ENCODE results near the gene TSPEAR.
"Not testable (repeated sequence)": the region's sequence is repeated elsewhere in the genome, so short reads cannot be mapped to it uniquely, and the experiment has no call there.

Gene TSPEAR

DNA sequence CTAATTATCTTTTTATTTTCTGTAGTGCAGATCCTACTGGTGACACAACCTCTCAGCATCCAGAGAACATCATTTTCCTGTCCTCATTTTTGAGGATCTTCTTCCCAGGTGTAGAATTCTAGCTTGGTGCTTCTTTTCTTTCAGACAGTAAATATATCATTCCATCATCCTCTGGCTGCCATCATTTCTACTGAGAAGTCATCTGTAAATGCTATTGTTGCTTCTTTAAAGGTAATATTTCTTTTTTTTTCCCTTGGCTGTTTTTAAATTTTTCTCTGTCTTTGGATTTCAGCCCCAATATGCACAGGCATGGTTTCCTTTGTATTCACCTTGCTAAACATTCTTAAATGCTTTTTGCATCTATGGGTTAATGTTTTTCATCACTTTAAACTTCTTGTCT lies 87.8 kb downstream of the TSPEAR start:
- no peak for DNase-seq

DNA sequence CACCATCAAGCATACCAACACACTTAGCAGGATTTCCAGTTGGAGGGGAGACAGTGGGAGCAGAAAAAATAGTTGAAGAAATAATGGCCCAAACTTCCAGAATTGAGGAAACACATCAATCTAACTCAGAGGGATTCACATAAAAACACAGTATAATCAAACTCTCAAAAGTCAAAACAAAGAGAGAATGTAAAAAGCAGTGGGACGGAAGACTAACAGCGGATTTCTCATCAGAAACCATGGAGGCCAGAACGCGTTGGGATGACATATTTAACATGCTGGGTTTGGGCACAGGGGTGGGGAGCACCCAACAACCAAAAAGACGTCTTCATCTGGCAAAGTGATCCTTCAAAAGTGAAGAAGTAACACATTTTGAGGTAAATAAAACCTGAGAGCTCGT lies 91.5 kb downstream of the TSPEAR start:
- DNase-seq, result no peak

DNA sequence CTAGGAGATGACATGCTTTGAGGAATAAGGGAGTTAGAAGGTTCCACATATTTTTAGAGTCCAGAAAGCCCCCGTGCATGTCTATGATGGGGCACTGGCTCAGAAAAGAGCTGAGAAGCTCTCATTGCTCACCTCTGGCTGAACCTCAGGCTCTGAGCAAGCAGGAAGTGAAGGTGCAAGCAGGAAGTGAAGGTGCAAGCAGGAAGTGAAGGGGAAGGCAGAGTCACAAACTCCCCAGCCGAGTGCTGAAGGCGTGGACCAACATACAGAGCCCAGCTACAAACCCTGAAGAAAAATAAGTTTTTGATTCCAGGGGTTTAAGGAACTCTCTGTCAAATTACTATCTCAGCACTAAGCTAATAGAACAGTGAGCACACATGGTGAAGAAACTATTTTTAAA lies 92.5 kb downstream of the TSPEAR start:
- no peak for DNase-seq

DNA sequence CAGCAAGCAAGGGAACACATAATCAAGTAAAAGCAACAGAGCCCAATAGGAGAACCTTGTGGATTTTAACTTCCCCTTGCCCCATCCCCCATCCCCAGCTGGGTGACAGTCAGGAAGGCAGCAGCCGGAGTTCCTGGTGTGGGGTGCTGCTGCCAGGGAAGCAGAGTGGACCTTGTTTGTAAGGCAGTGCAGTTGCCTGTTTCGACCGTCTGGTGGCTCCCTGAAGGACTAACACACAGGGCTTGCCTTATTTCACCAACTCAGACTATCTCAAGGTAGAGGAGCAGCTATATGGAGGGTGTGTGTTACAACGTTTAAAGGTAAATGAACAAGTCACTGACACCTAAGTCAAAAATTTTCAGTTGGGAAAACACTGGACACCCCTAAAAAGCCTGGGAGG lies 92.9 kb downstream of the TSPEAR start:
- DNase-seq, result no peak

DNA sequence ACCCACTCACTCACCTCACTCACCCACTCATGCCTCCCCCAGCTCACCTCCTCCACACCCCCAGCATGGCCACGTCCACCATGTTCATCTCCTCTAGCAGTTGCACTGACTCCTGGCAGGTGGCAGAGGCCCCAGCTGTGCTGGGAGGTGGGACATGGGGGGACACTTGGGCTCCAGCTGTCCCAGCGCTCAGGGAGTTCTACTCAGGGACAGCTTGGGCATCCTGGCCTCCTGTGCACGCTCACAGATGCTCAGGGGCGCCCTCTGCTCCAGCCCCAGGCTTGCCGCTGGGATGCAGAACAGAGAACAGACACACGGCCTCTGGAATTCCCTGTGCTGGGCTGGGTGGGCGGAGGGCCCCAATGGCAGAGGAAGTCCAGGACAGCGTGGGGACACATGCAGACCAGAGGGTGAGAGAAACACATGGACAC lies 94.3 kb downstream of the TSPEAR start:
- no peak for DNase-seq

DNA sequence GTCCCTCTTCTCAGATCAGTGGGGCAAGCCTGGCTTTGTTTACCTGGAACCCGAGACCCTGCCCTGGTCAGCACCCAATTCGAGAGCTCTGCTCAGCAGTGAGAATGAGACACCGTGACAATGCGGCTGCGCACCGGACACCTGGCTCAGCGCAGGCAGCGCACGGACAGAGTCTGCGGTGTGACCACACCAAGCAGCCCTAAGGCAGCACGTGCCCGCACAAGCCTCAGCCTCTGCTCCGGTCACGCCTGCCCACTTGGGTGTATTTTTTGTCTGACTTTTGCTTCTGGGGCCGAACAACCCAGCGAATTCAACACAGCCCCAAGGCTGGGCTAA lies 94.8 kb downstream of the TSPEAR start:
- no peak for DNase-seq

DNA sequence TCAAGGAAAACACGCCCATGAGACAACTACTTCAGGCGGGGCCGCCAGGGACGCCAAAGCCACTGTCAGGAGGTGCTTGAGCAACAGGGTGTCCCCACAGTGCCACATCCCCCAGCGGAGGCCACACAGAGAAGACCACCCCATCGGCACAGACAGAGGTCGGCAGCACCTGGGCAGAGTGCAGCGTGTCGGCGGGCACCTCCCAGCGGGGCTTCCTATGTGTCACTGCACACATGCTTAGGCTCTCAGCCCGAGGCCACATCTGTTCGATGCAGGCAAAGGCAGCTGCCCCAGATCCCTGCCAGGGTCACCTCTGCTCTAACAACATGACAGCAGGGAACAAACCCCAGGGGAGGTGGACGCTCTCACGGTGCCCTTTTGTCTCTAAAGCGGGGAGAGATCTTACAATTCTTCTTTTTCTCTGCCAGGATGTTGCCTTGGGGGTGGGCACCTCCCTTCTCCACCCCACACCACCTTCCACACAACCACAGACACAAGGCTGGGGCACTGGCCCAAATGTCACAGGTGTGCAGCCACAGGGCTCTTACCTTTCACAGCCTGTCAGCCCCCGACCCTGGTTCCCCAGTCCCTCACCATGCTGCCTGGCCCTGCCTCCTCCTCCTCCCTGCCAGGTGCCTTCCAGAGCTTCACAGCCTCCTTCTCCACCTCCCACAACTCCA lies 95.3 kb downstream of the TSPEAR start:
- no peak for DNase-seq

DNA sequence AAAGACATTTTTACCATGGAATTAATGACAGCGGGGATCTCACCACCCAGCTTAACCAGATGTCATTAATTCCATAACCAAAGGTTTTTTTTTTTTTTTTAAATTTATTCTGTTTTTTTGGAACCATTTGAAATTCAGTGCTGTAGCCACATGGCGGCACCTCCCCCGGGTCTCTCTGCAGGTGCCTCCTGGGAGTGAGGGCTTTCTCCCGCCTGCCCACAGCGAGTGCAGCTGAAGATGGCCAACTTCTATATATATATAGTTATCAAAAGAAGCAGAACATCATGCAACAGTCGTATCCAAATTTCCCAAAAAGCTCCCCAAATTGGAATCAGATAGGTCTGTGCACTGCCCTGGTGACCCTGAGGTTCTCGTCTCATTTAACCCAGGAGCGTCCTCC lies 95.9 kb downstream of the TSPEAR start:
- DNase-seq, result no peak

DNA sequence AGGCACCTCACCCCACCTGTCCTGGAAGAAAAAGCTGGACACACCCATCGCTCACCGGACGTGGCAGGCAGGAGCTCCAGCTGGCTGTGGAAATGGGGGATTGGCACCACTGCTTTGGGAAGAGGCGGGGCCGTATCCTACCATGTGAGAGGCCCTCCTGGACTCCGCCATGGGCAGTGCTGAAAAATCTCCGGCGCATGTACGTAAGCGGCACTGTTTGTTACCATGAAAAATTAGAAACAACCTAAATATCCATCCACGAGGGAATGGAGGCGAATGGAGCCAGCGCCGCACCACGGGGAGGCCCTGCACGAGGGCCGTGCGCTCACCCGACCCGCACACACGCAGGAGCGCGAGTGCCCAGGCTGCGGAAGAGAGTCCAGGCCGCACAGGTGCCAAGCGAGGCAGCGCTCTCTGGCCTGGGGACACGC lies 96.4 kb downstream of the TSPEAR start:
- no peak for DNase-seq

DNA sequence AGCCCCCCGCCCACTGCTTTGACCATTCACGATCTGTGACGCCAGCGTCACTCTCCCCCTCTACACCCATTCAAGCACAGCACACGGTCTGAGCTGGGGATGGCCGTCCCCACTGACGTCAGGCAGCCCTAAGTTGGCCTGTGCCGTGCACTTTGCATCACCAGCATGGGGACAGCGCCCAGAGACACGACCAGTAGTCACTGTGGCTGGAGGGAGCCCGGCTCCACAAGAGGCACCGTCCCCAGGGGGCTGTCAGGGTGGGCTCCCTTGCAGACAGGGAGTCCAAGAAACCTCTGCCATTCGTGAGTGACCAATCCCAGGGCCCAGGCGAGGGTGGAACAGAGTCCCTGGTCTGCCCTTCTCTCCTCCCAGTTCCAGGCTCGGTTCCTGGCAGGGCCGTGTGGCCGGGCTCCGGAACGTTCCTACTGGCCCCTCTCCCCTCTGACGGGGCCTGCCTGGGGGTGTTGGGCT lies 97.2 kb downstream of the TSPEAR start:
- DNase-seq, result no peak

DNA sequence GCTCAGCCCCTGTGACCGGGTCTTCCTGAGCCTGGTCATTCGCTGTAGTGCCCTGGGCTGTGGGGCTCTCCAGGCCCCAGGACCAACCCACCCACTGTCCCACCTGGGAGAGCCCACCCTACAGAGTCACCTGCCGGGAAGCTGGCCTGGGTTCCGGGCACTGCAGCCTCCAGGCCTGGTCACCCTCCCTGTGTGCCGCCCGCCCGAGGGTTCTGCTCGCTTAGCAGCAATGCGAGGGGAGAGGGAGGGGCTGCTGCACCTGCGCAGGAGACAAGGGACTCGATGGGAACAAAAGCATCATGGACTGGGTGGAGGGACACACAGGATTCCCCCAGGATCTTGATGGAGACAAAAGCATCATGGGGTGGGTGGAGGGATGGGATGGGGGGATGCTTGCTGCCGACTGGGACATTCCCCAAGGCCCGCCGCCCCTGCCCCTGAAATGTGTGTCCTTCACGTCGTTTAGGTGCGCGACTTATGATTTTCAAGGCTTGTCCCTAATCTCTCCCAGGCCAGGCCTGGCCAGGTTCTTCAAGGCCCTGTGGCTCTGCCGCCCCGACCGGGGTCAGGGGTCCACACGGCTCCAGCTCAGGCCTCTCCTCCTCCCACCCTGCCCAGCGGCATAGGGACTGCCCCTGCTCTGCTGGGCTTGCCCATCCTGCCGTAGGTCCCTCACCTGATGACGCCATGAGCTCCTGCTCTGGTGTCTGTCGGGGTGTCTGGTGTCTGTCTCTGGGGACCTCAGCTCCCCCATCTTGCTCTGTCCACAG lies 97.8 kb downstream of the TSPEAR start:
- DNase-seq, result no peak

DNA sequence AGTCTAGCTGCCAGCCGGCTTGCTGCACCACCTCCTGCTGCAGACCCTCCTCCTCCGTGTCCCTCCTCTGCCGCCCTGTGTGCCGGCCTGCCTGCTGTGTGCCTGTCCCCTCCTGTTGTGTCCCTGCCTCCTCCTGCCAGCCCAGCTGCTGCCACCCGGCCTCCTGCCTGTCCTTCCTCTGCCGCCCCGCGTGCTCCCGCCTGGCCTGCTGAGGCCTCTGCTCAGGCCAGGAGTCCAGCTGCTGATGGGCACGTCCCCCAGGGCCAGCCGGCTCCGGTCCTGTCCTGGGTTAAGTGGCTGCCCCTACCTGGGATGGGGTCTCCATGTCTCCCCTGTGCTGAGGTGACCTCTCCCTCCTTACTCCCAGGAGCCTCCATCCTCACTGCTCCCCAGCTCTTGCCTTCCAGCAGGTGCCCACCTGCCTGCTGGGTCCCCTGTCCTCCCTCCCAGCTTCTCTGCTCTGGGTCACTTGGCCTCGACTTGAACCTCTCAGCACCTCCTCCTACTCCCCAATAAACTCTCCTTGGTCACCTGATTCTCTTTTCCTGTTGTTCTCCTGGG lies 98.6 kb downstream of the TSPEAR start:
- DNase-seq, result no peak

DNA sequence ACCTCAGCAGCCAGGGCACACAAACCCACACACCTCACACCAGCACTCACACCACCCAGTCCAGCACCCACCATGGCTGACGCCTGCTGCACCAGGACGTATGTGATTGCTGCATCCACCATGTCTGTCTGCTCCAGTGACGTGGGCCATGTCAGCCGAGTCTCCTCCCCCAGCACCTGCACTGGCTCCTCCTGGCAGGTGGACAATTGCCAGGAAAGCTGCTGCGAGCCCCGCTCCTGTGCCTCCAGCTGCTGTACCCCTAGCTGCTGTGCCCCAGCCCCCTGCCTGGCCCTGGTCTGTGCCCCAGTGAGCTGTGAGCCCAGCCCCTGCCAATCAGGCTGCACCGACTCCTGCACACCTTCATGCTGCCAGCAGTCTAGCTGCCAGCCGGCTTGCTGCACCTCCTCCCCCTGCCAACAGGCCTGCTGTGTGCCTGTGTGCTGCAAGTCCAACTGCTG lies 99.3 kb downstream of the TSPEAR start, which contains the start of gene KRTAP10-8:
TSS of gene KRTAP10-8 (plus strand) at position 51 of the 458 bp plus-strand sequence. CDS start at position 73, 22 bp downstream.
- DNase-seq, result no peak

DNA sequence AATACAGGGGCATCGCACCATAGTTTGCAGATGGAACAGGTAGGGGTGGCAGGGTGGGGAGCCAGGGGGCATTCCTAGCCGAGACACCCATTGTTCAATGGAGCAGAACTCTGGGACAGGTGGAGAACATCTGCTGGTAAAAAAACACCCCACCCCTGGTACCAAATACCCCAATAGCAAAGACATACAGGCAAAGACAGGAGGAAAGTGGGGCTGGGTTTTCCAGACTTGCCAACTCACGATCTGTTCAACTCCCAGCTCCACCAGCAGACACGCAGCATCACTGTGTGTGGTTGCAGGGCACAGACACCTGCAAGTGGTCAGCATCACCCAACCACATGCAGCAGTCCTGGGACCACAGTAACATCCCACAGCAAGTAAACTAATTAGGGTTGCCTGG lies 99.8 kb downstream of the TSPEAR start:
- no peak for DNase-seq

DNA sequence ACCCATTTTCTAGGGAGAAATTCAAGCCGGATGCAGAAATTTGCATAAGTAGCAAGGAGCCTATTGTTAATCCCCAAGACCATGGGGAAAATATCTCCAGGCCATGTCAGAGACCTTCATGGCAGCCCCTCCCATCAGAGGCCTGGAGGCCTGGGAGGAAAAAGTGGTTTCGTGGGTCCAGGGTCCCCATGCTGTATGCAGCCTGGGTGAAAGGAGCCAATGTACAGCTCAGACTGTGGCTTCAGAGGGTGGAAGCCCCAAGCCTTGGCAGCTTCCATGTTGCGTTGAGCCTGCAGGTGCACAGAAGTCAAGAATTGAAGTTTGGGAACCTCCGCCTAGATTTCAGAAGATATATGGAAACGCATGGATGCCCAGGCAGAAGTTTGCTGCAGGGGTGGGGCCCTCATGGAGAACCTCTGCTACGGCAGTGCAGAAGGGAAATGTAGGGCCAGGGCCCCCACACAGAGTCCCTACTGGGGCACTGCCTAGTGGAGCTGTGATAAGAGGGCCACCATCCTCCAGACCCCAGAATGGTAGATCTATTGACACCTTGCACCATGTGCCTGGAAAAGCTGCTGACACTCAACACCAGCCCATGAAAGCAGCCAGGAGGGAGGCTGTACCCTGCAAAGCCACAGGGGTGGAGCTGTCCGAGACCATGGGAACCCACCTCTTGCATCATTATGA lies 101.1 kb downstream of the TSPEAR start:
- DNase-seq, result not testable (repeated sequence)

DNA sequence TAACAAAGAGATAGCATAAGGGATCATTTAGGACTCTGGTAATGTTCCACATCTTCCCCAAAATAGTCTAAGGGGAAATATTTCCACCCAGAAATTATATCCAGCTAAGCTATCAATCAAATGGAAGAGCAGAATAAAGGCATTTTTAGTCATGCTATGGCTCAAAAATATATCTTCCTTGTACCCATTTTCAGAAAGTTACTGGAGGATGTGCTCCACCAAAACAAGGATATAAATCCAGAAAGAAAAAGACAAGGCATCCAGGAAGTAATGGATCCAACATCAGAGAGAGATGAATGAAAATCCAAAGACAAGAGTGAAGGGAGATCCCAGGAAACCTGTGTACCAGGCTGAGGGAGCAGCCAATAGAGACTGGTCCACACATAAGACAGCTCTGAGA lies 102.2 kb downstream of the TSPEAR start:
- DNase-seq, result no peak

DNA sequence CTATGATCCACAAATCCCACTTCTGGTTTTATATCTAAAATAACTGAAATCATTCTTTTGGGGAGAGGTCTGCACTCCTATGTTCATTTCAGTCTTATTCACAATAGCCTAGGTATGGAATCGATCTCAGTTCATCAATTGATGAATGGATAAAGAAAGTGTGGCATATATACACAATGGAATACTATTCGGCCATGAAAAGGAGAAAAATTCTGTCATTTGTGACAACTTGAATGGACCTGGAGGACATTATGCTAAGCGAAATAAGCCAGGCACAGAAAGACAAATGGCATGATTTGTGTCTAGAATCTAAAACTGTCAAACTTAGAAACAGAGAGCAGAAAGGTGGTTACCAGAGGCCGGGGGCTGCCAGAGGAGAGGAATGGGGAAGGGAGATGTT lies 104.9 kb downstream of the TSPEAR start:
- no peak for DNase-seq

DNA sequence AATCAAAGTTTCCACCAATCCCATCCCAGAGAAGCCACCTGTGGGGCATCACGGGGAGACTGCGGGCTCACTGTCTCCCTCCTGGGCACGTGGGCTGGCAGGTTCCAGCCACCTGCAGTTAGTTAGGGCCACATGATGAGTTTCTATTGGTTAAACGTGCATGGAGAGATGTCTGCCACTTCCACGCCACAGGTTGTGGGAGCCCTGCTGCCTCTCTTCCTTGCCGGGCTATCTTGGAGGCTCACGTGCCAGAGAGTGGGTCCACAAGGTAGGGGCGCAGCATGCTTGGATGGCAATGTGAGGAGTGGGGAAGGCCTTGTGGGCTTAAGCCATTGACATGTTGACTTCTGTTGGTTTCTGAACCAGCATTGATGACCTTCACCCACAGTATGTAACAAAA lies 107.5 kb downstream of the TSPEAR start:
- DNase-seq, result no peak

DNA sequence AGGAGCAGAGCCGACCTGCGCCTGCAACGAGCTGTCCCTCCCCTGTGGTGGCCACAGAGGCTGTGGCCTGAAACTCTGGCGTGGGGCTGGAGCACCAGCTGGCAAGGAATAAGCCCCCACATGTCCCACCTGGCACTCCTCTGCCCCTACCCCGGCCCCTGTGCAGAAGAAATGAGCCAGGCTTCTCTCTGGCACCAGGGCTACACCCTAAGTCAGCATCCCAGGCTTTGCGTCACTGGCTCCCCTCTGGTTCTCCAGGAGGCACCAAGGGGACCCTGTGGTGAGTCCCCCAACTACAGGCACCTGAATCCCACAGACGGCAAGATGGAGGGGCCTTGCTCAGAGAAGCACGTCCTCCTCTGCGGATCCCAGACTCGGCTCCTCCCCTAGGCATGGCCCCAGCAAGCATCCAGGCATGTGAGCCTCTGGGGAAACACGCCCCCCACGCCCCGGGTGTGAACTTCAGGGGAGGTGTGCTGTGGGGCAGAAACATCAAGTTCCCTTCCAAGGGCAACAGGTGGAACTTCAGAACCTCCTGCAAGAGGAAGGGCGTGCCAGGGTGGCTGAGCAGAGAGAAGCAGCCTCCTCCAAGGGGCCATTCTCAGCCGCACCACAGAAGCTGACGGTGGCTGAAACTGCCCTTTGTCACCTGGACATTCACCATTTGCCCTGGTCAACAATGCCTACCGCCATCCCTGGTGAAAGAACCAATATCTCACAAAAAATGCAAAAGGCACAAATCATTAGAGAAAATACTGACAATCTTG lies 108.1 kb downstream of the TSPEAR start:
- no peak for DNase-seq

DNA sequence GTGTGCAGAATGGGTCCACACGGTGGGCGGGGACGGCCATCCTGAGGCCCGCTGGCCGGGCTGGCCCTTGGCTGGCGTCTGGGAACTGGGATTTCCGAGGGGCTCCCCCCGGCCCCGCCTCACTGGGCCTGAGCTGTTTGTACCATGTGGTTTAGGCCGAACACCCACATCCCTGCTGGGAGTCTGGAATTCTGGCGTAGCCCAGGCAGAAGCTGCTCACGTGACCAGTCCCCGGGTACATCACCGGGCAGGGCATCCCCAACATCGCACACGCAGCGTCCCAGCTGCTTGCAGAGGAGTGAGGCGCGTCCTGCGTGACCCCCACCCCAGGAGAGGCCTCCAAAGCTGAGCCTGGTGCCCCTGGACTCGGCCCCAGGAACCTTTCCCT lies 108.9 kb downstream of the TSPEAR start:
- no peak for DNase-seq

DNA sequence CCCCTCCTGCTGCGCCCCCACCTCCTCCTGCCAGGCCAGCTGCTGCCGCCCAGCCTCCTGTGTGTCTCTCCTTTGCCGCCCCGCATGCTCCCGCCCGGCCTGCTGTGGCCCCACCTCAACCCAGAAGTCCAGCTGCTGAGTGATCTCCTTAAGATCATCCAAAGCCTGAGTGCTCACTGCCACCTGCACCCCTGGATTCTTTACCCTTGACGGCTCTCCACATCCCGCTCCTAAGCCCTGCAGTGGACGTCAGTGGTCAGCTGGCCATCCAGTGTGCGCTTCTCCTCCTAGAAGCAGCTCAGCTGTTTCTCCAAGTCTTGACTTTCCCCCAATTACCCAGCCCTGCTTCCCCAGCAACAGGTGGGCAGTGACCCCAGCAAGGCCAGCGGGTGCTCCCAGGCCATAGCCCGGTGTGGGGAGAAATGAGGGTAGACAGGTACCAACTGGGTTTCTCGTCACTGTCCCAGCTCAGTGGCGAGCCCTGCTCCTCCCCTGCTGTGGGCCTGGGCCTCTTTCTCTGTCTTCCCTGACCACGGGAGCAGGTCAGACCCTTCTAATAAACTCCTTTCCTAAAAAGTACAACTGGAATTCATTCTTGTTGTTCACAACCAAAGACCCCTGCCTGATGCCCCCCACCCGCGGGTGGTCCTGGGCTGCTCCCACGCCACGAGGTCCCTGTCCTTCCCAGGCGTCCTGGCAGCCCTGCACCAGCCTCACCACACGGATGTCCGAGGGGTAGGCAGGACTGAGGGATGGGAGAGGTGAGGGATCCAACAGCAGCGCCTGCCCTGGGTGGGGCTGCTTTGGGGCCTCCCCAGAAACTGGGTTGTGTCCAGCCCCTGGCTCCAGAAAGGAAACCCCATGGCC lies 109.5 kb downstream of the TSPEAR start:
- DNase-seq, result no peak

DNA sequence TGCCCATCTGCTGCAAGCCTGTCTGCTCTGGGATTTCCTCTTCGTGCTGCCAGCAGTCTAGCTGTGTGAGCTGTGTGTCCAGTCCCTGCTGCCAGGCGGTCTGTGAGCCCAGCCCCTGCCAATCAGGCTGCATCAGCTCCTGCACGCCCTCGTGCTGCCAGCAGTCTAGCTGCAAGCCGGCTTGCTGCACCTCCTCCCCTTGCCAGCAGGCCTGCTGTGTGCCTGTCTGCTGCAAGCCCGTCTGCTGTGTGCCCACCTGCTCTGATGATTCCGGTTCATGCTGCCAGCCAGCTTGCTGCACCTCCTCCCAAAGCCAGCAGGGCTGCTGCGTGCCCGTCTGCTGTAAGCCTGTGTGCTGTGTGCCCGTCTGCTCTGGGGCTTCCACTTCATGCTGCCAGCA lies 110.3 kb downstream of the TSPEAR start:
- not testable (repeated sequence) for DNase-seq
